WTC11 (cell line): ENCODE data around the gene PLCL2.

Experiments used
- ELF4 ChIP-seq: sonication (generic); formaldehyde crosslinking; IDR thresholded peaks from 2 replicates; pipeline ENCODE4 v1.8.1; 2022; ENCODE audit warnings: low read depth, mild to moderate bottlenecking, moderate library complexity, missing genetic modification reagents
- OVOL2 ChIP-seq: fragments of 250-450 bp; sonication (Bioruptor Pico); IDR thresholded peaks from 2 replicates; pipeline ENCODE4 v1.9.0; 2021; ENCODE audit warnings: mild to moderate bottlenecking, borderline replicate concordance
- TF ChIP-seq, protein P1 (sequence below): sonication (generic); formaldehyde crosslinking; IDR thresholded peaks from 2 replicates; pipeline ENCODE4 v1.8.0; 2022; ENCODE audit warnings: mild to moderate bottlenecking, missing genetic modification reagents
- TF ChIP-seq, protein P2 (sequence below): sonication (generic); formaldehyde crosslinking; IDR thresholded peaks from 2 replicates; pipeline ENCODE4 v1.8.1; 2023; ENCODE audit warnings: mild to moderate bottlenecking, missing genetic modification reagents, moderate library complexity

DNA sequence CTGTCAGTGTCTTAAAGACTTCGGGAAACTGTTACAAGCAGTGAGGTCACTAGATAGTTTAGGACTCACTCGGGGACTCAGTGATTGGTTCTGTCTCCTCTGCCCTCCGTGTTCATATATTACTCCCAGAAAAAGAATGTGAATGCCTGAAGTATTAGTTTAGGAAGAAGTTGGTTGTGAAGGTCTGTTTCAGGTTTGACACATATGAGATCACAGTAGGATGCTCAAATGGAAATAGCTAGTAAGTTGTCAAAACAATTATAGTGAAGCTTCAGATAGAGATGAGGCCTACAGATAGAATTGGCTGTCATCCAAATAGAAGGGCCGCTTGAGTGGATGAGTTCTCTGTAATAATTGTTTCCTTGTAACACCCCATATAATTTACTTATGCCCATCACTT is 172.6 kb downstream of the PLCL2 start:
- TF ChIP-seq, protein P1, sequence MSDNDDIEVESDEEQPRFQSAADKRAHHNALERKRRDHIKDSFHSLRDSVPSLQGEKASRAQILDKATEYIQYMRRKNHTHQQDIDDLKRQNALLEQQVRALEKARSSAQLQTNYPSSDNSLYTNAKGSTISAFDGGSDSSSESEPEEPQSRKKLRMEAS, result no peak
- TF ChIP-seq, protein P2, sequence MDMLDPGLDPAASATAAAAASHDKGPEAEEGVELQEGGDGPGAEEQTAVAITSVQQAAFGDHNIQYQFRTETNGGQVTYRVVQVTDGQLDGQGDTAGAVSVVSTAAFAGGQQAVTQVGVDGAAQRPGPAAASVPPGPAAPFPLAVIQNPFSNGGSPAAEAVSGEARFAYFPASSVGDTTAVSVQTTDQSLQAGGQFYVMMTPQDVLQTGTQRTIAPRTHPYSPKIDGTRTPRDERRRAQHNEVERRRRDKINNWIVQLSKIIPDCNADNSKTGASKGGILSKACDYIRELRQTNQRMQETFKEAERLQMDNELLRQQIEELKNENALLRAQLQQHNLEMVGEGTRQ (CRISPR knock-in tag), result no peak
- TF ChIP-seq OVOL2, result no peak
- no peak for TF ChIP-seq ELF4 (CRISPR knock-in tag)
